Lung (tissue), 12 donors: ENCODE results near the gene ZNF197. TPM values are rescaled to one million over a fixed set of nuclear protein-coding genes. Genes with fewer than 3 reads are reported as not detected.
"Not testable (repeated sequence)": the region's sequence is repeated elsewhere in the genome, so short reads cannot be mapped to it uniquely, and the experiment has no call there.

Experiments
- ATAC-seq: fragments of 200-7000 bp; cut with Tn5 transposase; one replicate; pipeline ENCODE4 v1.9.1; 2020; ENCODE audit warnings: moderate number of reproducible peaks; ENCODE audit not compliant: insufficient read depth, low FRiP score
- DNase-seq, 3 donors: peaks; one replicate each; pipeline ENCODE4 v3.0.0-alpha.2; 2013 to 2017
- H3K27ac ChIP-seq, 2 donors: one replicate each; pipeline ENCODE4 v1.5.1; 2013; ENCODE audit warnings: mild to moderate bottlenecking in 2 of 2, moderate library complexity in 2 of 2, control low read depth in 1 of 2, inconsistent platforms in 1 of 2, low read depth in 1 of 2, low read length in 1 of 2
- H3K27me3 ChIP-seq, 3 donors: one replicate each; pipeline ENCODE4 v1.5.1; 2013; ENCODE audit warnings: low read length in 2 of 3; ENCODE audit not compliant: control insufficient read depth in 3 of 3, insufficient read depth in 3 of 3
- H3K36me3 ChIP-seq, 4 donors: one replicate each; pipeline ENCODE4 v1.5.1; 2013; ENCODE audit warnings: low read length in 4 of 4, mild to moderate bottlenecking in 1 of 4, moderate library complexity in 1 of 4; ENCODE audit not compliant: control insufficient read depth in 4 of 4, insufficient read depth in 4 of 4
- H3K4me1 ChIP-seq, 5 donors: one replicate each; pipeline ENCODE4 v1.5.1; 2013; ENCODE audit warnings: low read length in 5 of 5, mild to moderate bottlenecking in 2 of 5, moderate library complexity in 1 of 5; ENCODE audit not compliant: control insufficient read depth in 5 of 5, insufficient read depth in 5 of 5
- H3K4me3 ChIP-seq: one replicate; pipeline ENCODE4 v1.5.1; 2013; ENCODE audit warnings: mild to moderate bottlenecking, control low read depth, moderate library complexity
- H3K9ac ChIP-seq, 2 donors: one replicate each; pipeline ENCODE4 v1.5.1; 2013; ENCODE audit warnings: low read length in 2 of 2, control low read depth in 1 of 2; ENCODE audit not compliant: insufficient read depth in 1 of 2
- H3K9me3 ChIP-seq, 4 donors: one replicate each; pipeline ENCODE4 v1.5.1; 2013; ENCODE audit warnings: low read length in 3 of 4, mild to moderate bottlenecking in 1 of 4, moderate library complexity in 1 of 4; ENCODE audit not compliant: control insufficient read depth in 4 of 4, insufficient read depth in 3 of 4
- WGBS, 2 donors: extraction: QIAGEN DNeasy Blood & Tissue Kit; methylation state at CpG; one replicate each; pipeline ENCODE4 v1.1.7; 2013; 5-methylcytosine and 5-hydroxymethylcytosine counted together
- polyA plus RNA-seq, 2 donors: library from polyadenylated mRNA; stranded (reverse); fragments of 200-250 nt; gene quantifications; one replicate each; pipeline ENCODE4 v1.2.1, GENCODE V29; 2013
- total RNA-seq, 2 donors: library from RNA; depleted of rRNA in 1 of 2; stranded (reverse); fragments of >200 nt in 1 of 2; gene quantifications; one replicate each; pipeline ENCODE4 v1.2.1, GENCODE V29; 2014 to 2021
- TF ChIP-seq, protein P1 (sequence below): IDR thresholded peaks from 2 replicates; pipeline ENCODE4 v1.5.1; 2012; ENCODE audit warnings: mild to moderate bottlenecking; ENCODE audit errors: control extremely low read depth, extremely low read depth
- donor health status: control.
- donor health status: control.
- donor health status: Bipolar disorder and iron deficiency.
- donor health status: healthy.
- donor health status: DM: yes; HTN: yes; CAD: no.

ZNF197 gene
- total and polyA plus RNA-seq, 4 donors = 5.3 to 30.0 (median 9.2) TPM

DNA sequence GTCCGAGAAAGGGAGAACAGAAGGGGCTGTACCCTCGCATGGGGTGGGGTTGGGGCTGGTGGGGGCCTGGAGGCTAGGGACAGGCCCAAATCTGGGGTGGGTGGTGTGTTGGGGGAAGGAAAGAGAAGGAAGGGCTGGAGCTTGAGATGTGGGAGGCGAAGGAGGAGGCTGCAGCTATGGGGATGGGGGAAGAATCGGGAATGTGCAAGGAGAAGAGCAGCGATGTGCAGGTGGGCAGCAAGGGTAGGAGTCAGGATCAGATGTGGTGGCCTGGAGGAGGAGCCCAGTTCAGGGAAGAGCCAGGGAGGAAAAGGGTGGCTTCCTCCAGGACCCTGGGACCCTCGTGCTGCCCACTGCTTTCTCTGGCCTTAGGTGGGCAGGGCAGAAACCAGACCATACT is 44.9 kb downstream of the ZNF197 start:
- Histone ChIP-seq H3K9me3 (peaks cover 0 to 4% (median 0%) of the 10 kb centered on the region in 4 donors), H3K4me3 (no peak overlapping the region), H3K27ac (no peak overlapping the region), H3K4me1 (no peaks in the 10 kb centered on the region), H3K36me3 (no peaks in the 10 kb centered on the region), H3K9ac (no peak overlapping the region), H3K27me3 (no peaks in the 10 kb centered on the region)
- ATAC-seq (no peak), DNase-seq (no peak)
- 88 to 91% methylated on average over 6 of the region's 6 CpGs for WGBS, 2 donors
- TF ChIP-seq, protein P1, sequence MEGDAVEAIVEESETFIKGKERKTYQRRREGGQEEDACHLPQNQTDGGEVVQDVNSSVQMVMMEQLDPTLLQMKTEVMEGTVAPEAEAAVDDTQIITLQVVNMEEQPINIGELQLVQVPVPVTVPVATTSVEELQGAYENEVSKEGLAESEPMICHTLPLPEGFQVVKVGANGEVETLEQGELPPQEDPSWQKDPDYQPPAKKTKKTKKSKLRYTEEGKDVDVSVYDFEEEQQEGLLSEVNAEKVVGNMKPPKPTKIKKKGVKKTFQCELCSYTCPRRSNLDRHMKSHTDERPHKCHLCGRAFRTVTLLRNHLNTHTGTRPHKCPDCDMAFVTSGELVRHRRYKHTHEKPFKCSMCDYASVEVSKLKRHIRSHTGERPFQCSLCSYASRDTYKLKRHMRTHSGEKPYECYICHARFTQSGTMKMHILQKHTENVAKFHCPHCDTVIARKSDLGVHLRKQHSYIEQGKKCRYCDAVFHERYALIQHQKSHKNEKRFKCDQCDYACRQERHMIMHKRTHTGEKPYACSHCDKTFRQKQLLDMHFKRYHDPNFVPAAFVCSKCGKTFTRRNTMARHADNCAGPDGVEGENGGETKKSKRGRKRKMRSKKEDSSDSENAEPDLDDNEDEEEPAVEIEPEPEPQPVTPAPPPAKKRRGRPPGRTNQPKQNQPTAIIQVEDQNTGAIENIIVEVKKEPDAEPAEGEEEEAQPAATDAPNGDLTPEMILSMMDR = no peak

DNA sequence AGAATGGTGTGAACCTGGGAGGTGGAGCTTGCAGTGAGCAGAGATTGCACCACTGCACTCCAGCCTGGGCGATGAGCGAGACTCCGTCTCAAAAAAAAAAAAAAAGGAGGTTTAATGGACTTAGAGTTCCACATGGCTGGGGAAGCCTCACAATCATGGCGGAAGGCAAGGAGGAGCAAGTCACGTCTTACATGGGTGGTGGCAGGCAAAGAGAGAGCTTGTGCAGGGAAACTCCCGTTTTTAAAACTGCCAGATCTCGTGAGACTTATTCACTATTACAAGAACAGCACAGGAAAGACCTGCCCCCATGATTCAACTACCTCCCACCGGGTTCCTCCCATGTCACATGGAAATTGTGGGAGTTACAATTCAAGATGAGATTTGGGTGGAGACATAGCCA is 48.6 kb downstream of the ZNF197 start:
- not testable (repeated sequence) for DNase-seq, H3K4me3 ChIP-seq, H3K27ac ChIP-seq, H3K9ac ChIP-seq, H3K27me3 ChIP-seq, H3K36me3 ChIP-seq, H3K4me1 ChIP-seq, ATAC-seq
- WGBS, 2 donors = 92 to 99% methylated on average over 6 to 8 of the region's 8 CpGs
- peaks cover 0 to 12% (median 0%) of the 10 kb centered on the region in 4 donors for H3K9me3 ChIP-seq

DNA sequence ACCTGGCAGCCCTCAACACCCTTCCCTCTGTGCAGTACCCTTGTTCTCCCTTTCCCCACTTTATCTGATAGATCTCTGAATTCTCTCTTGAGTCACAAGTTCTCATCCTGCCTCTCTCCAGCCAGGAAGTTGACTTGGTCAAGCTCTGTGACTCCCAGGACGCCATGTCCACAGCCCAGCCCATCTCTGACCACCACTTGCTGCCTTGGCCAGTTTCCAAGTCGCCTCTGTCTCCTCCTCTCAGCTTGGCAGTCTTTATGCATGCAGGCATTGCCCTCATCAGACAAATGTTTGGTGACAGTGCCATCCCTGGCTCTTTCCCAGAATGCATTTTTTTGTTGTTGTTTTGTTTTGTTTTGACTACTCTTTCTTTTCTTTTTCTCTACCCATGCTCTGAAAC is 49.4 kb downstream of the ZNF197 start:
- peaks cover 0 to 14% (median 0%) of the 10 kb centered on the region in 4 donors for H3K9me3 ChIP-seq
- 69 to 74% methylated on average over 2 of the region's 2 CpGs for WGBS, 2 donors
- TF ChIP-seq, protein P1 = no peak
- DNase-seq (no peak), ATAC-seq (no peak)
- H3K4me1 ChIP-seq = no peaks in the 10 kb centered on the region
- H3K9ac ChIP-seq = no peak overlapping the region
- no peak overlapping the region for H3K4me3 ChIP-seq
- H3K27ac ChIP-seq = no peak overlapping the region
- H3K27me3 ChIP-seq = no peaks in the 10 kb centered on the region
- peaks cover 0 to 3% (median 0%) of the 10 kb centered on the region in 4 donors for H3K36me3 ChIP-seq

DNA sequence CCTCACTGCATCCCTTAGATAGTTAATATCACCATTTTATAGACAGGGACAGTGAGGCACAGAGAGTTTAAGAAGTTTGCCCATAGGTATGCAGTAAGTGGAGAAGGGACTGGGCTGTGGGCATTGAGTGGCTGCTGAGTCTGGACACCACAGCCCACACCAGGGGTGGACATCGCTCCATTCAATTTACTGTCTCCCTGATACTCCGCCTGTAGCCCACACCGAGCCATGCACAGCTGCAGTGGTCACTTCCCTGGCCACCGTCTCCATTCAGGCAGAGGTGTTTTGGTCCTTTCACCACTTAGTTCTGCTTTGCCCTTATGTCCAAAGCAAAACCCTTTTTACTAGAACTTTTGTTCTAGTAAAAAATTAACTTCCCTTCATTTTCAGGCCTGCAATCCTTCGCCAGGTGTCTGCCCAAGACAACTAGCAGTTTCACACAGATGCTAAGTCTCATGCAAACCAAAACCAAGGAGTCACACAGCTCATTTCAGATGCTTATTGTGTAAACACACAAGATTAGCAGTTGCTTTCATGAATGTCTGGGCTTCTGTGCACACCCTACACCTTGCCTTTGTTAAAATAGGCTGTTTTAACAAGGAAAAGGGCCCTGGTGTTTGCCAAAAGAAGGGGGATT is 53.8 kb downstream of the ZNF197 start:
- no peaks in the 10 kb centered on the region for H3K4me1 ChIP-seq
- WGBS, 2 donors = 94 to 96% methylated on average over 5 of the region's 5 CpGs
- DNase-seq (no peak), ATAC-seq (no peak)
- H3K36me3 ChIP-seq = peaks cover 0 to 5% (median 2%) of the 10 kb centered on the region in 4 donors
- no peak overlapping the region for H3K9ac ChIP-seq
- peaks cover 0 to 20% (median 5%) of the 10 kb centered on the region in 4 donors for H3K9me3 ChIP-seq
- H3K27ac ChIP-seq = no peak overlapping the region
- H3K27me3 ChIP-seq = no peaks in the 10 kb centered on the region
- no peak overlapping the region for H3K4me3 ChIP-seq
- TF ChIP-seq, protein P1 = no peak
